Chondrocyte (in vitro differentiated cells): ENCODE data around the gene ZNF275. TPM values are rescaled to one million over a fixed set of nuclear protein-coding genes. Genes with fewer than 3 reads are reported as not detected.

Experiments used
- DNase-seq: peaks from one replicate; pipeline ENCODE4 v3.0.0; 2021; ENCODE audit warnings: mixed read lengths, low spot score
- H3K27ac Mint-ChIP-seq: one replicate; pipeline ENCODE4 v1.8.0; 2021; ENCODE audit warnings: mild to moderate bottlenecking, moderate library complexity, mixed read lengths; ENCODE audit not compliant: unreplicated experiment
- H3K27me3 Mint-ChIP-seq: 2 replicates; pipeline ENCODE4 v1.8.0; 2021; ENCODE audit warnings: low read depth, mixed read lengths
- H3K36me3 Mint-ChIP-seq: 2 replicates; pipeline ENCODE4 v1.8.0; 2021; ENCODE audit warnings: low read depth, mixed read lengths
- H3K4me1 Mint-ChIP-seq: 2 replicates; pipeline ENCODE4 v1.8.0; 2021; ENCODE audit warnings: low read depth, mild to moderate bottlenecking, mixed read lengths
- H3K4me3 Mint-ChIP-seq: one replicate; pipeline ENCODE4 v1.8.0; 2021; ENCODE audit warnings: mild to moderate bottlenecking, moderate library complexity, mixed read lengths; ENCODE audit not compliant: unreplicated experiment
- H3K9me3 Mint-ChIP-seq: 2 replicates; pipeline ENCODE4 v1.8.0; 2021; ENCODE audit warnings: low read depth, mixed read lengths
- CTCF ChIP-seq: fragments of 200-600 bp; sonication (generic); IDR thresholded peaks from 2 replicates; pipeline ENCODE4 v1.5.0; 2021; ENCODE audit warnings: antibody characterized with exemption, mild to moderate bottlenecking, moderate library complexity
- total RNA-seq: library from RNA; stranded (reverse); gene quantifications from 3 replicates; pipeline ENCODE4 v1.2.1, GENCODE V29; 2021

The ZNF275 gene
- total RNA-seq, 1 donor from 2014 or later = 19.8 TPM

GRCh38 chrX:153379508-153379907 is 45.6 kb downstream of the ZNF275 start:
- Mint-ChIP-seq H3K4me1 (no peaks in the 10 kb centered on the region), H3K27me3 (no peaks in the 10 kb centered on the region), H3K4me3 (no peak overlapping the region), H3K36me3 (no peaks in the 10 kb centered on the region), H3K9me3 (peaks cover 10% of the 10 kb centered on the region), H3K27ac (no peak overlapping the region)
- DNase-seq = no peak
- TF ChIP-seq CTCF = no peak

- no peaks in the 10 kb centered on the region for H3K36me3 Mint-ChIP-seq
- no peaks in the 10 kb centered on the region for H3K27me3 Mint-ChIP-seq
- H3K9me3 Mint-ChIP-seq = peaks cover 10% of the 10 kb centered on the region
- H3K27ac Mint-ChIP-seq = no peak overlapping the region
- H3K4me3 Mint-ChIP-seq = no peak overlapping the region
- DNase-seq = no peak
- no peak for TF ChIP-seq CTCF
- H3K4me1 Mint-ChIP-seq = no peaks in the 10 kb centered on the region
Observed at GRCh38 chrX:153379971-153380581, 46.1 kb downstream of the ZNF275 start.

GRCh38 chrX:153380691-153381090 is 46.7 kb downstream of the ZNF275 start:
- no peak overlapping the region for H3K4me3 Mint-ChIP-seq
- H3K4me1 Mint-ChIP-seq = no peaks in the 10 kb centered on the region
- DNase-seq = no peak

GRCh38 chrX:153381684-153382532 is 48.0 kb downstream of the ZNF275 start:
- TF ChIP-seq CTCF = peak; percentile 54
- H3K4me1 Mint-ChIP-seq = no peaks in the 10 kb centered on the region
- DNase-seq = no peak
- no peak overlapping the region for H3K27ac Mint-ChIP-seq
- H3K4me3 Mint-ChIP-seq = no peak overlapping the region
- peaks cover 5% of the 10 kb centered on the region for H3K9me3 Mint-ChIP-seq
- no peaks in the 10 kb centered on the region for H3K27me3 Mint-ChIP-seq
- H3K36me3 Mint-ChIP-seq = no peaks in the 10 kb centered on the region

More at GRCh38 chrX:153380691-153381090, 46.7 kb downstream of the ZNF275 start:
- no peaks in the 10 kb centered on the region for H3K27me3 Mint-ChIP-seq
- no peak for TF ChIP-seq CTCF
- peaks cover 10% of the 10 kb centered on the region for H3K9me3 Mint-ChIP-seq
- H3K27ac Mint-ChIP-seq = no peak overlapping the region
- no peaks in the 10 kb centered on the region for H3K36me3 Mint-ChIP-seq

- Mint-ChIP-seq H3K27me3 (peaks cover 2% of the 10 kb centered on the region), H3K4me3 (no peak overlapping the region), H3K27ac (no peak overlapping the region), H3K4me1 (no peaks in the 10 kb centered on the region), H3K9me3 (no peaks in the 10 kb centered on the region), H3K36me3 (no peaks in the 10 kb centered on the region)
- DNase-seq = no peak
- TF ChIP-seq CTCF = no peak
Observed at GRCh38 chrX:153382563-153383482, 48.9 kb downstream of the ZNF275 start.
